HG02623 (cell line): Measurements from ENCODE around the gene C16orf87.
A peak's percentile ranks its signal among the peaks of the same experiment; 100 is the strongest.
"Not testable (repeated sequence)": the region's sequence is repeated elsewhere in the genome, so short reads cannot be mapped to it uniquely, and the experiment has no call there.

Source experiments
- ATAC-seq: cut with Tn5 transposase; IDR thresholded peaks from one replicate; pipeline ENCODE4 v1.9.1; 2021; ENCODE audit warnings: moderate library complexity; ENCODE audit not compliant: unreplicated experiment

C16orf87 gene

DNA sequence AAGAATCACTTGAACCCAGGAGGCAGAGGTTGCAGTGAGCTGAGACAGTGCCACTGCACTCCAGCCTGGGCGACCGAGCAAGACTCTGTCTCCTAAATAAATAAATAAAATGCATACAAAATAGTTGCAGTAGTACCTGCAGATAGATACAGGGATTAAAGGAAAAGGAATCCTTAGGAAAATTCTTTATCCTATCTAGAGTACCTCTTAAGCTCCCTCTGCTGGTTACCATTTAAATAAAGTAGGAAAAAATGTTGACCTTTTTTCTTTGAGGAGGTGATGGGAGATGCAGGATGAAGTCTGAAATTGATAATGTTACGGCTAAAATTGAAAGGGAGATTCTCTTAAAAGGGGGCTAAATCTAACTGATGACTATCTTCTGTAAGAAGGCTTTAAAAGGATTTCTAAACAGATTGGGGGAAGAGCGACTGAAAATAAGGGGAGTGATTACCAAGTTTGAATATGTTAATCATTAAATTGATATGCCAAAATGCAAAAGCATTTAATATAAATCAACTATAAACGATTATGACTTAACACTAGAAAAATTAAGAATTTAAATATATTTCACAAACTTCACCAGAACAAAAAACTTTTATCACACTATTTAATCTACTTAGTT, 29.4 kb downstream of the C16orf87 start:
- ATAC-seq: no peak

DNA sequence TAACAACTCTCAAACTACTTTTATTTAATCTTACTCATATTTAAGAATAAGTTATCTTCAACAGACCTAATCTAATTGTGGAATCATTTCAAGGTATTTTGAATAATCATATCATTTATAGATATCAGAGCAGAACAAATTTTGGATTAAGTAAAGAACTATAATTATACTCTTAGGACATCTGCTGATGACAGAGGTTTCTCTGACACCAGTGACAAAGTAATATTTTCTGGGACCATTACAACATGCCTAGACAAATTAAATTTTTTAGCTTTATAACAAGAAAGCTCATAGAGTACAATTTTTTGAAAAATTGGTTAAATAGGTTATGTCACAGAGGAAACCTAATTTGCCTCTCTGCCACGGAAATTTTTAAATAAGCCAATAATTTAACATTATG, 30.5 kb downstream of the C16orf87 start:
- no peak for ATAC-seq

- no peak for ATAC-seq
These were observed 33.5 kb downstream of the C16orf87 start for GRCh38 chr16:46797501-46797900.

DNA sequence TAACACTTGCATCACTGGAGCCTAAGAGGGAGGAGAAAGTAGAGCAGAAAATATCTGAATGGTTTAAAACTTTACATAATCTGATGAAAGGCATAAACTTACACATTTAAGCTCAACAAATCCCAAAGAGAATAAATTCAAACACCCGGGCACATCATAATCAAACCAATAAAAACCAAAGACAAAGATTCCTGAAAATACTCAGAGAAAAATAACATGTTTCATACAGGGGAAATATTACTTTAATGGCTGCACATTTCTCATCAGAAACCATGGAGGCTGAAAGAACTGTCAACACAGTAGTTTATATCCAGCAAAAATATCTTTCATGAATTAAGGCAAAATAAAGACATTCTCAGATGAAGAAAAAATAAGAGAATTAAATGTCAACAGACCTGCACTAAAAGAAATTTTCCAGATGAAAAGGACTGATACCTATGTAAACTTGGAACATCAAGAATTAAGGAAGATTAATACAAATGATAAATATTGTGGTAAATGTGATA, 34.2 kb downstream of the C16orf87 start:
- no peak for ATAC-seq

- ATAC-seq: no peak
These were observed 37.1 kb downstream of the C16orf87 start for GRCh38 chr16:46793841-46794240.

GRCh38 chr16:46790599-46791270, 40.2 kb downstream of the C16orf87 start:
- no peak for ATAC-seq

DNA sequence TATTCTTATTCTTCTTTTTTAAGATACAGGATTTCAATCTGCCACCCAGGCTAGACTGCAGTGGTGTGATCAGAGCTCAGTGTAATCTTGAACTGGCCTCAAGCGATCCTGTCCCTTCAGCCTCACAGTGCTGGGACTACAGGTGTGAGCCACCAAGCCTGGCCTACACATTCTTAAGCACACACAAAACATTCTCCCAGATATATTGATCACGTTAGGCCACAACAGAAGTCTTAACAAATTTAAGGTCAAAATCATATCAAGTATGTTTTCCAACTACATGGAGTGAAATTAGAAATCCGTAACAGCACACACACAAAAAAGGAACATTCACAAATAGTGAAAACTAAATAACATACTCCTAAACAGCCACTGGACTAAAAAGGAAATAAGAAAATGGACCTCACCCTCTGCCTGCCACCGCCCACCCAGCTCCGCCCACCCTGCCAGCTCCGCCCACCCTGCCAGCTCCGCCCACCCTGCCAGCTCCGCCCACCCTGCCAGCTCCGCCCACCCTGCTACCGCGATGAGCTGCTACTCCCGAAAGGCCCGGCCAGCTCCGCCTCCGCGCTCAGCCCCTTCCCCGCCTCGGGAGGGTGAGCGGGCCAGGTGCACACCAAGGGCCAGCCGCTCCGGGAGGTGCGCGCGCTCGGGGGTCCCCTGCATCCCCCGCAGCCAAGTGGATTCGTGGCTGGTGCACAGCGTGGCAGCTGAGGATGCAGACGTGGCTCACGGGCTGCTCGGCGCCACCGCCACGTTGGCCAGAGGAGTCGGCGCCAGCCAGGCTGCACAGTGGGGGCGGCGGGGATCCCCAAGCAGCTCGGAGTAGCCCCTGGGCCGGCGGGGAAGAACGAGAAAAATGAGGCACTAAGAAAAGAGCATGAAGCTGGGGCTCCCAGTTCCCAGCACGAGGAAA, 41.2 kb downstream of the C16orf87 start:
- peak; percentile 81 for ATAC-seq

GRCh38 chr16:46788891-46789474, 42.0 kb downstream of the C16orf87 start:
- no peak for ATAC-seq

GRCh38 chr16:46787909-46788308, 43.1 kb downstream of the C16orf87 start:
- ATAC-seq: no peak

DNA sequence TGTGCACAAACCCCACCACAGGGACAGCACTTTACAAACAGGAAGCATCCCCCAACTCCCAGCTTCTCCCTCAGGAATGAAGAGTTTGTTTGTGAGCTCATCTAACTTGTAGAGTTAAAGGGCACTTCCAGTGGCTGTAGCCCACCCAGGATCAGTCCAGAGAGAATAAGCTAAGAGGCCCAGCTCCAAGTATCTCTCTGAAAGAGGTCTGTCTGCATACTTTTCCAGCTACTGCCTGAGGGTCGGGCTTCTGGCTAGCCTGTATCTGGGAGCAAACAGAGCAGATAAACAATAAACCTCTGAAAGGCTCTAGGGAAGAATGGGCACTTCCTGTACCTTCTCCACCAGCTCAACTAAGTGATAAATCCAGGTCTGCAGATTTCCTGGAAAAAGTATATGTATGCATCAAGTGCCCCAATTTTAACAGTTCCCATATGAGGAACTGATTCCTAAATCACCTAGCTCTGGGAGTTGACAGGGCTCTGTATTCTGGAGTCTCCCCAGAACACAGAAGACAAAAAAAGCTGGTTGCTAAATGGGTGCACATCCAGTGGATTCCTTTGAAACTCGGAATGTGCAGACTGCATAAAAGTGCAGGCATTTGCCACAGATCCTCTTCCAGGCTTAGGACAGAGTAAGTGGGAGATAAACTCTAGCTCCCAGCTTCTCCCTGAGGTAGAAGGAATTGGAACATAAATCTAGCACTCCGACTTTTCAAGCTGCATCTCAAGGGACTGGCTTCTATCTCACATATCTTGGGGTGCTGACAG, 45.7 kb downstream of the C16orf87 start:
- no peak for ATAC-seq

DNA sequence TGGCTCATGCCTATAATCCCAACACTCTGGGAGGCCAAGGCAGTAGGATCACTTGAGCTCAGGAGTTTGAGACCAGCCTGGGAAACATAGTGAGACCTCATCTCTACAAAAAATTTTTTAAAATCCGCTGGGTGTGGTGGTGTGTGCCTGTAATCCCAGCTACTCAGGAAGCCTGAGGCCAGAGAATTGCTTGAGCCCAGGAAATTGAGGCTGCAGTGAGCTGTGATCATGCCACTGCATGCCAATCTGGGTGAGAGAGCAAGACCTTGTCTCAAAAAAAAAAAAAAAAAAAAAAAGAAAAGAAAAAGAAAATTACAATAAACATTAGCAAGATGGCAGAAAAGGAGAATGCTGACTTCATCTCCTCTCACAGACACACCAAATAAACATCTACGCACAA, 46.4 kb downstream of the C16orf87 start:
- ATAC-seq: not testable (repeated sequence)

DNA sequence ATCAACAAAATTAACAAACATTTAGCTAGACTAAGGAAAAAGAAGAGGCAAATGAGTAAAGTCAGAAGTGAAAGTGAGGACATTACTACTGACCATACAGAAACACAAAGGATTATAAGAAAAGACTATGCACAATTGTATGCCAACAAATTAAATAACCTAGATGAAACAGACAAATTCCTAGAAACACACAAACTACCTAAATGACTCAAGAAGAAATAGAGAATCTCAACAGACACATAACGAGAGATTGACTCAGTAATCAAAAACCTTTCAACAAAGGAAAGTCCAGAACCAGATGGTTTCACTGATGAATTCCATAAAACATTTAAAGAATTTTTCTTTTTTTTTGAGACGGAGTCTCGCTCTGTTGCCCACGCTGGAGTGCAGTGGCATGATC, 47.2 kb downstream of the C16orf87 start:
- ATAC-seq: no peak

DNA sequence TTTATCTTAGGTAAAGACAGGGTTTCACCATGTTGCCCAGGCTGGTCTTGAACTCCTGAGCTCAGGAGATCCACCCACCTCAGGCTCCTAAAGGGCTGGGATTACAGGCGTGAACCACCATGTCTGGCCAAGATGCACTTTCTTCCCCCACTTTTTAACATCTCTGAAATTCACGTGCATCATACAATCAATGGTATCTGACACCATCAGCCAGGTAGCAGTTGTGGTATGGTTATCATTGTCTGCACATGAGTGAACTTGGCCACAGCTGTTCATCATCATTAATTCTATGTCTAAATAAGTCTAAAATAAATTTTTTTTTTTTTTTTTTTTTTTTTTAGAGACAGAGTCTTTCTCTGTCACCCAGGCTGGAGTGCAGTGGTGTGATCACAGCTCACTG, 48.7 kb downstream of the C16orf87 start:
- ATAC-seq: no peak

DNA sequence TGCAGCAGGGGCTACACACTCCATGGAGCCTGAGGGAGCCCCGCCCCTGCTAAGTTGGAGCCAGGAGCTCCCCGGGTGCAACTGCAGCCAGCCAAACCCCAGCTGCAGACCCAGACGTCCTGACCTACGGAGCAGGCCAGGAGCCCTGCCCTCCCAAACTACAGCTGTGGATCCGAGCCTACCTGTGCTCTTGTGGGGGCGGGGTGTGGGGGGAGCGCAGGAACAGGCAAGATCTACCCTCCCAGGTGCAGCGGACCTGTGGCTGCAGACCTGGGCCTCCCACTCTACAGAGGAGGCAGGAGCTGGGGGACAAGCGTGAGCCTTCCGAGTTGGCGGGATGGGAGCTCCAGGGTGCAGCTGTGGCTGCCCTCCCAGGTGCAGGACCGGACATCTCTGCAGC, 53.2 kb downstream of the C16orf87 start:
- ATAC-seq: no peak

GRCh38 chr16:46775214-46775613, 55.8 kb downstream of the C16orf87 start:
- ATAC-seq: no peak

- no peak for ATAC-seq
These were observed 56.2 kb downstream of the C16orf87 start for GRCh38 chr16:46774743-46775177.

- no peak for ATAC-seq
These were observed 58.5 kb downstream of the C16orf87 start for GRCh38 chr16:46772463-46772862.

DNA sequence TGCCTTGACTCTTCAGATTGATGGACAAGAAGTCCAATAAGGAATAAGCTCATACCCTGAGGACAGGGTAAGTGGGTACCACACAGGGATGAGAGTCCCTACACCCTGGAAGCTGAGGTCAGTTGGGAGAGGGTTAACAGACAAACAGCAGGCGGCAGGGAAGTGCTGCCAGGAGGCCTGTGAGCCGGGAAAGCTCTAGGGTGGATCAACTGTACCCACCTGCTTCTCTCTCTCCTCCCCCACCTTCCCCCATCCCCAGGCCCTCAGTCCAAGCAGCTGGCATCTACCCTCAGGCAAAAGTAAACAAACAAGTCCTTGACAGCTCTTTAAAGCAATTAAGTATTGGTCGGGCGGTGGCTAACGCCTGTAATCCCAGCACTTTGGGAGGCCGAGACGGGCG, 62.2 kb downstream of the C16orf87 start:
- no peak for ATAC-seq

- no peak for ATAC-seq
These were observed 65.9 kb downstream of the C16orf87 start for GRCh38 chr16:46765050-46765449.

DNA sequence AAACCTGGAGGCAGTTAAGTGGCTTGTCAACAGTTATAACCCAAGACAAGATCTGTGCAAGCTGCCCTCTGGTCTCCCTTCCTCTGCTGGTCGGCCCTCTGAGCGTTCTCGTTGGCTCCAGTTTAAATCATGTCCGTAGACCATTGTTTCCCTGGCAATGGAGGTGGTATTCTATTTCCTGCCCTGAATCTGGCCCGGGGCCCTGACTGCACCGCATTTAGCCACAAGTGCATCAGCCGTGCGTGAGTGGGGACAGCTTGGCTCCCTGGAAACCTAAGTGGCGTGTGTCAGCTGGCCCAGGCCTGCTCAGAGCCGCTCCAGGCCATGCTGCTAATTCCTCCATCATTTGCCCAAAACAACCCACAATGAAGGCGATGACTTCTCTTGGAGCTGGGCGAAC, 67.8 kb downstream of the C16orf87 start:
- ATAC-seq: no peak
